Tibial nerve (tissue), 4 donors: ENCODE measurements around the gene GPR148.

Source experiments
- CTCF ChIP-seq, 5 experiments: fragments of 200-600 bp in 3 of 5; fragments of 450-650 bp in 2 of 5; sonication (generic) in 3 of 5; IDR thresholded peaks; one replicate each; pipeline ENCODE4 v1.5.1; 2016 to 2019; ENCODE audit warnings: antibody characterized with exemption in 5 of 5, mild to moderate bottlenecking in 3 of 5, moderate library complexity in 2 of 5
- EP300 ChIP-seq, 2 donors: sonication (generic); formaldehyde crosslinking; IDR thresholded peaks; one replicate each; pipeline ENCODE4 v1.6.1; 2017; ENCODE audit warnings: antibody characterized with exemption in 2 of 2, mild to moderate bottlenecking in 1 of 2
- POLR2A ChIP-seq, 2 donors: fragments of 450-650 bp; IDR thresholded peaks; one replicate each; pipeline ENCODE4 v1.6.1; 2017; ENCODE audit warnings: antibody characterized with exemption in 2 of 2, mild to moderate bottlenecking in 2 of 2, moderate library complexity in 2 of 2

GRCh38 chr2:130754811-130755210, 25.9 kb downstream of the GPR148 start:
- TF ChIP-seq CTCF (IDR thresholded peaks at IDR 0.05), result no peak
- TF ChIP-seq POLR2A (IDR thresholded peaks at IDR 0.05), result no peak
- TF ChIP-seq EP300 (IDR thresholded peaks at IDR 0.05), result no peak
